ENCODE data around the gene RUFY3.
"Not testable (repeated sequence)": the region's sequence is repeated elsewhere in the genome, so short reads cannot be mapped to it uniquely, and the experiment has no call there.

The RUFY3 gene

GRCh38 chr4:70700712-70701111, 21.1 kb upstream of the RUFY3 start:
- TF ChIP-seq CTCF (conservative IDR thresholded peaks at IDR 0.05; ENCODE audit: low read depth): no peak
- POLR2A ChIA-PET (ENCODE audit: low non-redundant PET): interaction anchor here (0.6 kb wide), 1 partner anchor 15 kb away, joined by 7 read pairs; no protein-coding TSS in a partner anchor
- DNase-seq (ENCODE audit: low spot score): no peak
- CTCF ChIA-PET: no interaction called here
- H3K27ac ChIP-seq: peak overlapping the region; percentile 77

GRCh38 chr4:70701271-70701670, 20.5 kb upstream of the RUFY3 start:
- ChIA-PET POLR2A (ENCODE audit: low non-redundant PET) (interaction anchor here (0.6 kb wide), 1 partner anchor 14 kb away, joined by 7 read pairs; no protein-coding TSS in a partner anchor), CTCF (no interaction called here)
- DNase-seq (ENCODE audit: low spot score): peak; percentile 60
- TF ChIP-seq CTCF (conservative IDR thresholded peaks at IDR 0.05; ENCODE audit: low read depth): no peak
- H3K27ac ChIP-seq: peak overlapping the region; percentile 77

GRCh38 chr4:70702592-70702991, 19.2 kb upstream of the RUFY3 start:
- CTCF ChIA-PET: not testable (repeated sequence)
- POLR2A ChIA-PET (ENCODE audit: low non-redundant PET): interaction anchor here (0.6 kb wide), 1 partner anchor 10 kb away, joined by 3 read pairs; no protein-coding TSS in a partner anchor

GRCh38 chr4:70703619-70704214, 18.0 kb upstream of the RUFY3 start:
- CTCF ChIA-PET: interaction anchor here (0.6 to 0.7 kb wide), 3 partner anchors 208 to 419 kb away, joined by 3 to 5 read pairs (median 4); no protein-coding TSS in a partner anchor
- POLR2A ChIA-PET (ENCODE audit: low non-redundant PET): no interaction called here

More at GRCh38 chr4:70702592-70702991, 19.2 kb upstream of the RUFY3 start:
- not testable (repeated sequence) for H3K27ac ChIP-seq; DNase-seq (ENCODE audit: low spot score)

GRCh38 chr4:70704215-70704930, 17.4 kb upstream of the RUFY3 start:
- ChIA-PET POLR2A (ENCODE audit: low non-redundant PET) (no interaction called here), CTCF (interaction anchor here (0.6 to 1.2 kb wide), 3 partner anchors 18 to 418 kb away, joined by 3 to 5 read pairs (median 3); partner anchors contain the start of gene RUFY3)
- peak; percentile 51 for DNase-seq (ENCODE audit: low spot score)
- H3K27ac ChIP-seq: peak overlapping the region; percentile 97
- peak; percentile 37; the same call in 1 of the 2 replicates for TF ChIP-seq CTCF (conservative IDR thresholded peaks at IDR 0.05; ENCODE audit: low read depth)

More at GRCh38 chr4:70703619-70704214, 18.0 kb upstream of the RUFY3 start:
- DNase-seq (ENCODE audit: low spot score): peak; percentile 47
- H3K27ac ChIP-seq: peak overlapping the region; percentile 97
- TF ChIP-seq CTCF (conservative IDR thresholded peaks at IDR 0.05; ENCODE audit: low read depth): no peak

GRCh38 chr4:70704931-70705182, 16.9 kb upstream of the RUFY3 start:
- CTCF ChIA-PET: interaction anchor here (1.2 kb wide), 1 partner anchor 17 kb away, joined by 3 read pairs; the partner anchor contains the start of gene RUFY3
- H3K27ac ChIP-seq: peak overlapping the region; percentile 97
- no peak for TF ChIP-seq CTCF (conservative IDR thresholded peaks at IDR 0.05; ENCODE audit: low read depth)
- DNase-seq (ENCODE audit: low spot score): no peak
- POLR2A ChIA-PET (ENCODE audit: low non-redundant PET): no interaction called here
